ENCODE results near the gene RAD23B.

Gene RAD23B

DNA sequence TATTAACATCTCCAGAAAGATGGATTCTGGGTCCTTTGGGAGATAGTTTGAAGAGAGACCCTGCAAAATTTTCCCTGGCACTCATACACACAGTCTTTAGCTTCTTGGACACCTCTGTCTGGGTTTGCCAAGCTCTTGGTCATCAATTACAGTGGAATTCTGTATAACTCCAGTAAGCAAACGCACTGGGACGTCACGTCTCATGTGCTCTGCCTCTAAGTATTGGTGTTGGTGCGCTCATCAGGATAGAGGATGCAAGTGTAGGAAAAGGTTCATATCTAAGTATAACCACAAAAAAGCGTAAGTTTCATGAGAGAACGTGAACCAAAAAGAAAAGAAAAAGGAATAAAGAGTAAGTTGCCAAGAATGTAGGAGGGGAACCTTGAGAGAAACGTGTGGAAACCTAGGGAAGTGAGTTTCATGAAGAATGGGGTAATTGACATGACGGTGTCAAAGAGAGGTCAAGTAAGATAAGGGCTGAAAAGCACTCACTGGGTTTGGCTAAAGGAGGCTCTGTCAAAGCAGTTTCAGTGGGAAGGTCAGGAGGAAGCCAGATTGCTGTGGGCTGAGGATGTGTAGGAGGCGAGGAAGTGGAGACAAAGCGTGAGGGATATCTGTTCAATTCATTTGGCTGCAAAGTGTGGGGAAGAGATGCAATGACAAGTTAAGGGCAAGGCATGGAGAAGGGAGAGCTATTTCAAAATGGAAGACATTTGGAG lies 92.7 kb downstream of the RAD23B start:
- TF ChIP-seq POLR2A (IDR thresholded peaks at IDR 0.05; ENCODE audit: low read depth, low read length), result no peak
- DNase-seq (ENCODE audit: insufficient read length, low spot score), result no peak
- no peak for FAIRE-seq

DNA sequence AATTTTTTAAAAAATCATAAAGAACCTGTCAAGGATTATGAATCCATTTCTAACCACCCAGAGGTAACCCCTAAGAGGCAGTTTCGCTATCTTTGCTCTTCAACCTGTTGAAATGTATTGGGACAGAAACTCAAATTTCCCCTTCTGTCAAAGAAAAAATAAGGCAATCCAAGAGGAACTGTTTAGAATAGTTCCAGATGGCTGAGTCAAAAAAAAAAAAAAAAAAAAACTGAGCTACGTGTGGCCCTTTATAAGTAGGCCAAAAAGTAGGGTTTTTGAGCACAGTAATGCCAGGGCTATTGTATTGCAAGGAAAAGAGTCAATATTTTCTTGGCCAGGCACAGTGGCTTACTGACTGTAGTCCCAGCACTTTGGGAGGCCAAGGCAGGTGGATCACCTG lies 94.9 kb downstream of the RAD23B start:
- no peak for TF ChIP-seq POLR2A (IDR thresholded peaks at IDR 0.05; ENCODE audit: low read depth, low read length)
- DNase-seq (ENCODE audit: insufficient read length, low spot score) (no peak), FAIRE-seq (no peak)
